HPDE6-E6E7 (cell line): ENCODE data around the gene WHRN.

ENCODE experiments used
- DNase-seq: peaks from one replicate; pipeline ENCODE4 v3.0.0; 2011; ENCODE audit warnings: missing footprints; ENCODE audit errors: extremely low spot score

WHRN gene

DNA sequence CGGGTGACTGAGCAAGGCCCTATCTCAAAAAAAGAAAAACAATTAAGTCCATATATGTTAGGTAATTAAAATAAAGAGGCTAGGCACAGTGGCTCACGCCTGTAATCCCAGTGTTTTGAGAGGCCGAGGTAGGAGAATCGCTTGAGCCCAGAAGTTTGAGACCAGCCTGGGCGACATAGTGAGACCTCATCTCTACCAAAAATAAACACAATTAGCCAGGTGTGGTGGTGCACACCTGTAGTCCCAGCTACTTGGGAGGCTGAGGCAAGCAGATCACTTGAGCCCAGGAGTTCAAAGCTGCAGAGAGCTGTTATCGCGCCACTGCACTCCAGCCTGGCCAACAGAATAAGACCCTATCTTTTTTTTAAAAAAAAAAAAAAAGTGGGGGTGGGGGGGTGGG, 12.3 kb downstream of the WHRN start:
- no peak for DNase-seq

DNA sequence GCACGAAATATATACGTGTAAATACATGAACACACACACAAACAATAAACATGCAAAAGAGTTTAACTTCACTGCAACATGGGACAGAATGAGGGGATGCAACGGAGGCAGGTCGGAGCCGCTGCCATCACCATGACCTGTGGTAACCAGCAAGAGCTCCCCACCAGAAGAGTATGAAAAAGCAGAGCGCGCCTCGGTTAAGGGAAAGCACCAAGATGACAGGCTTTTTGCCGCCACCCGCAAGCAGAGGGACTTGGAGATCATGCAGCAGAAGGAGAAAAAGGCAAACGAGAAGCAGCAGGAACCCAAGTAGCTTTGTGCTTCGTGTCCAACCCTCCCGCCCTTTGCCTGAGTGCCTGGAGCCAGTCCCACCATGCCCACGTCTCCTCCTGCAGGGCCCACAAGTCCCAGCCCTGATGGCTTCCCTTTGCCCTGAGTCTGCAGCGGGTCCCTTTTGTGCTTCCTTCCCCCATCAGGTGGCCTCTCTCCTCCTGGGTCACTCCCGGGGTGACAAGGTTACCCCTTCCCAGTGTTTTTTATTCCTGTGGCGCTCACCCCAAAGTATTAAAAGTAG, 13.8 kb downstream of the WHRN start:
- no peak for DNase-seq

DNA sequence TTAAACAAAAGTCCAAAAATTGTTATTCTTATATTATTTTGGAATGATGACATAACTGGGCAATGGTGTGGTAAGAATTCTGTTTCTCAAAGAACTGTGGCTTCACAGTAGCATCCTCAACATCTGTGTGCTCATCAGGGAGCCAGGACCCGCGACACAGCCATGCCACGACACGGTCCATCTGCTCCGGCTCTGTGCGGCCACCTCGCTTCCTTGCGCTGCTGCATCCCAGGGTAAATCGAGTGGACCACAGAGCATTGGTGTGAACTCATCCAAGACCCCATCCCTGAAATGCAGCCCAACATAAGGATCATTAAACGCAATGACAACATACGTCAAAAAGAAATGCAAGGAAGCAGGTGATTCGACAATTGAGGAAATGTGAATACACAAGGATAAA, 15.3 kb downstream of the WHRN start:
- DNase-seq, result no peak

DNA sequence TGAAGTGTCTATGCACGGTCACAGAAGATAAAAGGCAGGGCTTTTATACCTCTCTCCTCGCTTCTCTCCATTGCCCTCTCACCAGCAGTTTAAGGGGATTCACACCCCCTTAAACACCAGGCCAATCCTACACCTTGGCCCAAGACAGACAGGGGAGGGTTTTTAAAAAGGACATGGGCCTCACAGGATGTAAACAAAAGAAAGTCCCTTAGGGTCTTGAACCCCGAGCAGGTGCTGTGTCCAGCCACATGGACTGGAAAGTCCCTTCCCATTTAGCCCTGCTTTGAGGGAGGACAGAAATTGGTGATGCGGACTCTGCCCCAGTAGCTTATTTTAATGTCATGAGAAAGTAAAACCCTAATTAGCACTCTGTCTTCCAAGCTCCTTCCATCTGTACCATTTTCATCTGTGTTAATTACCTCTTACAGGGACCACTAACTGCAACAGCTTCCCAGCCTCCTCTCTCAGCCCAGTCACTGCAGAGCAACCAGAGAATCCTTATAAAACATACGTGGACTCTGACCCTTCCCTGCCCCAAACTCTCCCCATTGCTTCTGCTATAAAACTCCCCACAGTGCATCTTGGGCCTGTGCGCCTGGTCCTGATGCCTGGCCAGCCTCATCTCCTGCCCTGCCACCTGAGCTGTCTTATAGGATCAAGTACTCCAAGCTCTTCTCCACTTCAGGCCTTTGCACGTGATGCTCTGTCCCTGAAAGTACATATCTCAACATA, 16.7 kb downstream of the WHRN start:
- no peak for DNase-seq

DNA sequence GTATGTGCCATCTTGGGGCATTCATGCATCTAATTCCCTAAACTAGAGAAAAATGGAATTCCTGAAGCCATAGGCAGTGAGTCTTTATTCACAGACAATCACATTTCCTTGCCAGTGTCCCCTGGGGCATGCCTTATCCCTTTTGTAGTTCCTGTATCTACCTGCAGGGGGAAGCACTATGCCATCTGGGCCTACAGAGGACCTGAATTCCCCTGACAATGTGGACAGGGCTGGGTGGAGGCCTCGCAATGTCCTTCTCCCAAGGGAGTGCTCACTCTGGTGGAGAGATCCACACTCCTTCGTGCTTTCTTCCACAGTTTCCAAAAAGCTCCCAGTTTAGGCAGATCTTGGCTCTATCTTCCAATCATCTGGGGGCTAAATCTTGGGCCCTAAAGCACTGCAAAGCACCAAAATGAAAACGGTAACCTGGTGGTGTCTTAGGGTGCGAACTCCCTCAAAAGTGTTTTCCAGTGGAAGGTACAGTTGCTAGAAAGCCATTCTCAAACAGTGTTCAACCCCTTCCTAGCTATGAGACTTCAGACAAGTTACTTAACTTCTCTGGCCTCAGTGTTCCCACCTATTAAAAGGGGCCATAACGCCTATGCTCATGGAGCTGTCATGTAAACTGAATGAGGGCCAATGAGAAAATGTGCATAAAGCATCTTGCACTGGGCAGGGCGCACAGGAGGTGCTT, 17.5 kb downstream of the WHRN start:
- peak; percentile 70 for DNase-seq

DNA sequence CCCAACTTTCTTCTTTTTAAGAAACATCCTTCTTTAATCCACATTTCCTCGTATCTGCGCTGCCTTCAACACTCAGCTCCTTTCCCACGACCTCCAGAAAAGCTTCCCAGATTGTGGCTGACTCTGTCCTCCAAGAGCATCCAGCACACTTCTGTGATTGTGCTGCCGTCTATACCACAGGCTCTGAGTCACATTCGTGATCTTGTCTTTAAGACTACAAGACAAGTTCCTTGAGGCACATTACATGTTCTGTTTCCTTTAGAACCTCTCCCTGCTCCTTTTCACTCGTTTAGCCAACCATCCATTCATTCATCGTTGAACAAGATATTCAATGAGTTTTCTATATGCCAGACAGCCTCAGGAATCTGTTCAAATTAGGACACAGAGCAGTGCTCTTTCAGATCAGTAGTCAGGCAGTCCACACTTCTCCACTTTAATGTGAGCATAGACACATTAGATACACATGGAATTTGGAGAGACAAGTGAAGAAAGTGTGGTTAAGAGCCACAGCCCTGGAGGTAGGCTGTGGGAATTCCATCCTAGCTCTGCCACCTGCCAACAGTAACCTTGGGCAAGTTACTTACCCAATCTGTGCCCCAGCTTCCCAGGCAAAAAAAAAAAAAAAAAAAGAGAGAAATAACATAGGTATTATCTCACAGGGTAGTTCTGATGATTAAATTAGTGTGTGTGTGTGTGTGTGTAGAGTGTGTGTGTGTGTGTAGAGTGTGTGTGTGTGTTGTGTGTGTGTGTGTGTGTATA, 18.9 kb downstream of the WHRN start:
- DNase-seq, result no peak

DNA sequence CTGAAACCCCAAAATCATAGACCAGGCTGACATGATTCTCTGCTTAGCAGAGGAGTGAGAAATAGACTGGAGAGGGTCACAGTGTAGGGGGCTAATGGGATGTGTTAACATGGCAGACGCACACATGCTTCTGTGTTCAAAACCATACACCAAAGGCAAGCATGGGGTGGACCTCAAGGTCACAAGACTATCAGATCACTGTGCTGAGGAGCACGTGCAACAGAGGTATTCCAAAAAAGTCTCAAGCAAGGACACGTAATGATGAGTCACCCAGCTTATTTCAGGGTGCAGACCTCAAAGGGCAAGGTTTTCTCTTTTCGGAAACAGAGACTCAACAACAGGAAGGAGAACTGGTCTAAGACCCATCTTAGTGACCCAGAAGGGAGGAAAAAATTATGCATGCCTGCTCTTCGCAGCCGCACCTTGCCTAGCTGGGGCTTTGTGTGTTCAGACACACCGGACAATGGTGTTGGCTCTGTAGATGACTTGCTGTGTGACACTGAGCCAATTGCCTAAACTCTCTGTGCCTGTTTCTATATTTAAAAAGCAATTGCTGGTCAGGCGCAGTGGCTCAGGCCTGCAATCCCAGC, 20.3 kb downstream of the WHRN start:
- DNase-seq, result peak; percentile 61

DNA sequence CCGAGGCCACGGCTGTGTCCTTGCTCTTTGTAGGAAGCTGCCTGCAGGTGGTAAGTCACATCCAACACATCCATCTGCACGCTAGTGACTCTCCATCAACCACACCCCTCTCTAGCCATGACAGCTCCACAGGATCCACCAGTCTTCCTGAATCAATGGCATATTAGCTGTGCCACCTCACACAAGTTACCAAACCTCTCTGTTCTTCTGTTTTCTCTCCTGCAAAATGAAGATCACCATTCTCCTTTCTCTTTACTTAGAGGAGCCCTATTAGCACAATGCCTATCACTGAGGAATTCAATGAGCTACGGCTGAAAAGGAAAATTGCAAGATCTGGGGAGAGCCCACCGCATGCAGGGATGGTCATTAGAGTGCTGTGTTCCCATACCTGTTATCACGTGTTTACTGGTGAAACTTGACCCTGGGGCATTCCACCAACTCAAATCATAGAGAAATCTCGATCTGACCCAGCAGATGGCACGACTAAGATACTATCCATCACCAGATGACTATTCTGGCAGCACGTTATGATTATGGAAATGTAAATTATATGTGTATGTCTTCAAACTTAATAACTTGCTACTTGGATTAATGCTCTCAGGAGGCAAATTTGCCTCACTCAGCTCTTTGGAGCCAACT, 20.9 kb downstream of the WHRN start:
- no peak for DNase-seq

DNA sequence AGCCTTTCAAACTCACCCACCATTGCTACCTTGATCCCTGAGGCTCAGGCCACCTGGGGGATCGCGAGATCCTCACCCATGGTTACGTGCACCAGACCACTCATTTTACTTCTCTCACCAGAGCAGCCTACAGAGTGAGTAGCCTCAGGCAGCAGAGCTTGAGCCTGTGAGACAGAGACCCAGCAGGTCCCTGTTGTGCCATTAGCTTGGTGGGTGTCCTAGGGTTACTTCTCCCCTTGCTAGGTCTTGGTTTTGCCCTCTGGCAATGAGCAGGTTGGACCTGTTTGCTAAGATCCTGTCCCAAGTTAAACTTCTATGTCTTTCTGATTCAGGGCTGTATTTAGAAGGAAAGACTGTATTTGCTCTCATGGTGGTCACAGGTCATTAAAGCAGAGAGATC, 21.8 kb downstream of the WHRN start:
- peak; percentile 19 for DNase-seq

DNA sequence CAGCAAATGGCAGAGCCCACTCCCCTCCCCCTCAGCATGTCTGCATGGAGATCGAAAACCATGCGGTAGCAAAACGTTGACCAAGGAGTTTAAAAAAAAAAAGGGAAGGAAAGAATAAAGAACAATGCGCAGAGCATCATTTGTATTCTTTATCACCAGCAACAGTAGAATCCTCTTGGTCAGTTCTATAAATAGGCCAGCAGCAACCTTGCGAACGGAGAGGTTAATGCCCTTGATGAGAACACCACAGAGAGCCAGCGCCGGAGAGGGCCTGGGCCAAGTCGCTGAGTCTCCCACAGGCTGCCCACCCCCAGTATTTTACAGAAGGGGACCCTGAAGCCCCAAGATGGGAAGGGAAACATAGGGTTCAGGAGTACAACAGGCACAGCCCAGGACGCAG, 22.7 kb downstream of the WHRN start:
- no peak for DNase-seq

DNA sequence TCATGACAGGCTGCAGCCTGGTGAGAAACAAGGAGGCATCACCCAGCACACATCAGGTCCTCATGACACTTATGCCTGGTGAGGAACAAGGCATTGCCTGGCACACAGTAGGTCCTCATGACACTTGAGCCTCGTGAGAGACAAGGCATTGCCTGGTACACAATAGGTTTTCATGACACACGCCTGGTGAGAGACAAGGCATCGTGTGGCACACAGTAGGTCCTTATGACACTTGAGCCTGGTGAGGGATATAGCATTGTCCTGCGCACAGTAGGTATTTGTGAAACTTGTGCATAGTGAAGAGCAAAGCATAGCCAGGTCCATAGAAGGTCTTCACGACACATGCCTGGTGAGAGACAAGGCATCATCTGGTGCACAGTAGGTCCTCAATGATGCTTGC, 23.5 kb downstream of the WHRN start:
- DNase-seq, result no peak

DNA sequence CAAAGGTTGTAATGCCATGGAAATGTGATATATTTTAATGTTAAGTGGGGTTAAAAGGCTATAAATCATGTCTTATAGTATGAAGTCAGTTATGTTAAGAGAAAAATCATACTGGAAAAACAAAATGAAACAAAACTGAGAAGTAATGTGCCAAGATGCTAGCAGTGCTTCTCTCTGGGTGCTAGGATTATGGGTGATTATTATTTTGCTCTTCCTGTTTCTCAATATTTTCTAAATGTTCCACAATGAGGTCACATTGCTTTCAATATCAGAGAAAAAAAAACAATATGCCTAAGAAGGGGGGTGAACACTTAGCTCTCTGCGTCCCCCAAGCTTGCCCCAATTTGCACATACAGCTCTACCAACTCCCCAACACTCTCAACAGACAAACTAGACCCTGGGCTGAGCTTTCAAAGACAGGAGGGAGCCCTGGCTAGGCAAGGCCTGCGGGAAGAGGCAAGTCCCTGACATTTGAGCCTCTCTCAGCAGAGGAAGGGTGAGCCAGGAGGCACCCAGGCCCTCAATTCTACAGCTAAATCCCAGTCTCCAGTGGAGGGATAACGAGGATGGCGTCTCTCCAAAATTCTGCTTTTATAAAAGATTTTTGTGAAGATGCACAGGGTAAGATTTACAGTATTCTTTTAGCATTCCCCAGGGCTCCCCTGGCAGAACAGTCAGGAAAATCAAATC, 24.4 kb downstream of the WHRN start:
- no peak for DNase-seq

DNA sequence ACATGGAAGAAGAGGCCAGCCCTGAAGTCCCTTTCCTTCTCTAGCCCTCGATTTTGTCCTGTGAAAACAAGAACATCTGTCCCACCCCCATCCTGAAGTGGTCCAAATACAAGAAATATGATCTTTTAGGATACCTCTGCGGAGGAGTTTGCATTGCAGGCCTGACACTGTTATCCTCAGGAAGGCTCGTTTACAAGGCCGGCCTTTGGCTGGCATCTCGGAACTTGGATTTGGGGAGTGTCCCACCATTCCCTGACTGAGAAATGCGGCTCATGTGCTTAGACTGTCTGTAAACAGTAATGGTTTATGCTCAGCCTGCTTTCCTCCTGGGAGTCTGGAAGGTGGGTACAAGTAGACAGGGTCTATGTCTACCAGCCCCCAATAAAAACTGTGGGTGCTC, 26.4 kb downstream of the WHRN start:
- DNase-seq, result no peak

DNA sequence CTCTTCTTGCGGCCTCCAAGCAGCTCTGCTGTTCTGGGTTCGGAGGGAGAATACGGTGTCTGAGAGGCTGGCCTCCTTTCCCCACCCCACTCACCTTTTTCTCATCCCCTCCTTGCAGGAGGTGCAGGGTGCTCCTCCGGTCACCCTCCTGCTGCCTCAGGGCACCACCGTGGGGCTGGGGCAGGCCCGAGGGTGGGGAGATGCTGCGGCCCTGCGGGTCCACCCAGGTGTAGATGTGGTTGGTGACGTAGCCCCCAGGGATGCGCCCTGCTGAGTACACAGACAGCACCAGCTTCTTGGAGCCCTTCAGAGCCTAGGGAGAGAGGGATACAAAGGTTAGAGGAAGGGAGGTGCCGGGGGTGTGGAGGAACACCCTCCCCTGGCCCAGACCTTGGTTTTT, 26.8 kb downstream of the WHRN start:
- no peak for DNase-seq

DNA sequence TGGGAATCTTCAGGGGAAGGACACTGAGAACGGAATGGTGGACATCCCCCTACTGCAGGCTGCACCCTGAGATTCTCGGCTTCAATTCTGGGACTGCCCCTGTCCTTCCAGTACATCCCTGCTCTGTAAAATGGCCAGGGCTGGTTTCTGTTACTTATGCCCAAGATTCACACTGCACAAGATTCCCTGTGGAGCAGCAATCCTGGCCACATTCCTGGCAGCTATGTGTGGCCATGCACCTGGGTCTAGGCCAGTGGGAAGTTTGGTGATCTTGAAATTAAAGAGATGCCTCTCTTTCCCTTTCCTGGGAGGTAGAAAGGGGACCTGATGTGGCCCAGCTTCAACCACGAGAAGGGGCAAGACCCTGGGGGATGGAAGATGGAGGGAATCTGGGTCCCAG, 27.6 kb downstream of the WHRN start:
- DNase-seq, result no peak

DNA sequence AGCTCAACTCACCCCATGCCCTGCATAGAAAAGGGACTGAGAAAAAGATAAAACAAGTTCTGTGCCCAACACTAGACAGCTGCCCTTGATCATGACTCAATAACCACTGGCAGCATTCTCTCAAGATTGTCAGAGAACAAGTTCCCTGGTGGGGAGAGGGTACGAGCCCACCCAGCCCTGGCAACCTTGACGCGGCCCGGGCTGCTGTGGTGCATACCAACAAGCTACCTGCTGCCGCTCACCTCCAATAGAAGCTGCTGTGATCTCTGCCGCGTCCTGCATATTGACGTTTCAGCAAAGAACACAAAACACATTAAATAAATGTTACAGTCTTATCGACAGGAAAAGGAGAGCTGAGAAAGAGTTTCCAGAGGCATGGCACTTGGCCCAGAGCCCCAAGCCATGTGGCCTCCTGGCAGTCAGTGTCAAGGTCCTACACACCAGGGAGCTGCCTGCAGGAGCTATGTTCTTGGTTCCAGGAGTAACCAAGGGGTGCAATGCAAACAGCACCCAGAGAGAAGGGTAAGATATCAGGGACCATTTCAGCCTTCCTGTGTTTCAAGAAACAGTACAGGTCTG, 28.3 kb downstream of the WHRN start:
- DNase-seq, result no peak

DNA sequence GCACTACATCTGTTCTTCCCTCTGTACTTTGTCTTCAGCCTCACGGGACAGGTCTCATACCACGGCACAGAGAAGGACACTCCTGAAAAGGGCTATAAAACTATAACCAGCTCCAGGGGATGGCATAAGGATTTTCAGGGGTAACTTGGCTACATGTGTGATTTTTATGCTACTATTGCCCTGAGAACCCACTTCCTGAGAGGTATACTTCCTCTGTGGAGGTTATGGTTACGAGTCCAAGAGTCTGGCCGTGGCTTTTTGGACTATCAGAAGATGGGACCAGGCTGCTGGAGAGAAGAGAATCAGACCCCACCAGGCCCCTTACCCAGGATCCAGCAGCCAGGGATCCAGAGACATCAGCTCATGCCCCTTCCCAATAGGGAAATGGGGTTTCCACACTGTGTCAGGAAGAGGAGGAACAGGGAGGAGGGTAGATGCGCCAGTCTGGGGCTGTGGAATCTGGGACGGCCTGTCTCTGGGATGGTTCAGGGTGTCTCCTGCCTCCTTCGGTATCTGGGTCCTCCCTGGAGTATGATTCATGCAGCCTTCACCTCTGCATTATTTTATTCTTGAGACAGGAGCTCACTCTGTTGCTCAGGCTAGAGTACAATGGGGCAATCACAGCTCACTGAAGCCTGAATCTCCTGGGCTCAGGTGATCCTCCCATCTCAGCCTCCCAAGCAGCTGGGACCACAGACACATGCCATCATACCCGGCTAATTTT, 29.7 kb downstream of the WHRN start:
- DNase-seq, result no peak

DNA sequence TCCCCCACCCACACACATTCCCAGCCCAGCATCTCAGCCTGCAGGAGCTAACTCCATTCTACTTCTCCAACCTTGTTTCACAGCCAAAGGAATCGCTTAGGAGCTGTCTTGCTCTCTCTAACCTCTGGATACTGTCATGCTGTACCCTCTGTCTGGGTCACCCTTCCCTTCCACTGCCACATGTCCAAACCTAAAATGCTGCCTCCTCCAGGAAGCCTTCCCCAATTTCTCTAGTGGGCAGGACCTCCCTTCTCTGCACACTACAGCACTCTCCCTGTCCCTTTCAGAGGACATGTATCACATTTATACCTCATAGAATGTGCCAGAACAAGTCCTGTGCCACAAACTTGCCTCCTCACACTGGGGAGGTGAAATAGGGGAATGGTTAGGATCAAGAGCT, 30.8 kb downstream of the WHRN start:
- no peak for DNase-seq

DNA sequence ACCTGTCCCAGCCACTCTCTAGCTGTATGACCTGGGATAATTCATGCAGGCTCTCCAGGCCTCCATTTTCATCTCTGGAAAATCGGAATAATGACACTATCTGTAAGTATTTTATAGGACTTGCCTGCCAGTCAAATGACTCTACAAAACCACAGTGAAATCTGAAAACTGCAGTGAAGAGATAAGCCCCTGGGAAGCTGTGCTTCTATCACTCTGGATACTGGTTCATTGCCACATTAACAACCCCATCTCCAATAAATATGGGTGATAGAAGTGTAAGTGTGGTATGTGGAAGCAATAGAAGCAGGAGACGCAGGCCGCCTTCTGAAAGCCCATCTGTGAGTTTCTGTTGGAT, 31.8 kb downstream of the WHRN start:
- no peak for DNase-seq

DNA sequence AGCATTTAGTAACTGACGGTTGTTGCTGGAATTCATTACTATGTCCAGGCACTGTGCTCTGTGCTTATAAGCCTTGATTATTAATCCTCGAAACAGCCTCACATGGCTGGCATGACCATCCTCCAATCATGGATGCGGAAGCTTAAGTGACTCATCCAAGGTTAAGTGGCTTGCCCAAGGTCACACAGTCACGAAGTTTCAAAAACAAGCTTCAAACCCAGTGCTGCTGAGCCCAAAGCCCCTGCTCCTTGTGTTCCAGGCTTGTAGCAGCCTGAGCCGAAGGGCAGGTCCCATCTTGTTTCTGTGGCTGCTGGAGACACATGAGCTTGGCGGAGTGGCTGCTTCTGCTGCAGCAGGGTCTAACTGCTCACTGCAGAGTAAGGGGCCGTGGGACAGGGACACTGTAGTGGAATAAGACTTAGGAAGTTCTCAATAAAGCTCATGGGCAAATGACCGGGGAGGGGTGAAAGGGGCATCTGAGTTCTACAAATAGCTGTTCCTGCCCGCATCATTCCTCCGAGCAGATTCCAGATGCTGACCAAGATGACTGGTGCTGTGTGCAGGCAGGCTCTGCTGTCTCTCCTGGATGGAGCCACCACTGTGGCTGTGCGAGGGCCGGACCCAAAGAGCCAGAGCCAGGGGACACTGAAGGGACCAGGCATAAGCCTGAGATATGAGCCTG, 32.4 kb downstream of the WHRN start:
- peak; percentile 83 for DNase-seq
